ENCODE results near the gene ADAMTS20.

Gene ADAMTS20

GRCh38 chr12:43396671-43397070 lies 155.3 kb downstream of the ADAMTS20 start:
- Histone ChIP-seq H3K9me3 (ENCODE audit: insufficient read depth, low read length) (no peaks in the 10 kb centered on the region), H3K27ac (ENCODE audit: low read length) (no peak overlapping the region), H4K20me1 (ENCODE audit: insufficient read depth, low read length) (no peaks in the 10 kb centered on the region), H2AFZ (ENCODE audit: low read depth, low read length) (no peak overlapping the region), H3K79me2 (ENCODE audit: low read length) (no peaks in the 10 kb centered on the region), H3K9ac (ENCODE audit: low read length) (no peak overlapping the region), H3K36me3 (replicated peaks; ENCODE audit: low read depth, low read length) (no peaks in the 10 kb centered on the region), H3K4me1 (ENCODE audit: low read length) (peaks cover 1% of the 10 kb centered on the region), H3K4me2 (ENCODE audit: low read length) (no peak overlapping the region), H3K27me3 (ENCODE audit: low read depth, low read length) (no peaks in the 10 kb centered on the region), H3K4me3 (ENCODE audit: low read length) (no peak overlapping the region)
- no peak for TF ChIP-seq EZH2phosphoT487 (IDR thresholded peaks at IDR 0.05; ENCODE audit: low read depth)
- TF ChIP-seq, protein P1, sequence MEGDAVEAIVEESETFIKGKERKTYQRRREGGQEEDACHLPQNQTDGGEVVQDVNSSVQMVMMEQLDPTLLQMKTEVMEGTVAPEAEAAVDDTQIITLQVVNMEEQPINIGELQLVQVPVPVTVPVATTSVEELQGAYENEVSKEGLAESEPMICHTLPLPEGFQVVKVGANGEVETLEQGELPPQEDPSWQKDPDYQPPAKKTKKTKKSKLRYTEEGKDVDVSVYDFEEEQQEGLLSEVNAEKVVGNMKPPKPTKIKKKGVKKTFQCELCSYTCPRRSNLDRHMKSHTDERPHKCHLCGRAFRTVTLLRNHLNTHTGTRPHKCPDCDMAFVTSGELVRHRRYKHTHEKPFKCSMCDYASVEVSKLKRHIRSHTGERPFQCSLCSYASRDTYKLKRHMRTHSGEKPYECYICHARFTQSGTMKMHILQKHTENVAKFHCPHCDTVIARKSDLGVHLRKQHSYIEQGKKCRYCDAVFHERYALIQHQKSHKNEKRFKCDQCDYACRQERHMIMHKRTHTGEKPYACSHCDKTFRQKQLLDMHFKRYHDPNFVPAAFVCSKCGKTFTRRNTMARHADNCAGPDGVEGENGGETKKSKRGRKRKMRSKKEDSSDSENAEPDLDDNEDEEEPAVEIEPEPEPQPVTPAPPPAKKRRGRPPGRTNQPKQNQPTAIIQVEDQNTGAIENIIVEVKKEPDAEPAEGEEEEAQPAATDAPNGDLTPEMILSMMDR (IDR thresholded peaks at IDR 0.05; ENCODE audit: low read depth, low read length): no peak

DNA sequence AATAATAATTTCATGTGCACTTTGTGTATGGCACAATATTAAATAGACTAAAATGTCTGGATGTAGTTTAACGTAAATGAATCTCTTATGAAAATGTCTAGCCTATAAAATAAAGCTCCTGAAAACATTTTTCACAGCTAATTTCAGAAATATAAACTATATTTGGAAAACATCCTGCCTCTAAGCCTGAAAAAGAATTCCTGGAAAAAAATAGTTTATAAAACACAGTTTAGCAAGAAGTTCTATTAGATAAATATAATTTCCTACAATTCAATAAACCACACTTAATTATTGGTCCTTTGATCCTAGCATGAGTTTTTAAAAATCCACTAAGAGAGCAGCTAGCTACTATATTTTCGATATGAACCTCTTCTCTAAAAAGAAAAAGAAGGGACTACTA lies 159.9 kb downstream of the ADAMTS20 start:
- Histone ChIP-seq H3K4me3 (ENCODE audit: low read length) (no peak overlapping the region), H3K9me3 (ENCODE audit: insufficient read depth, low read length) (no peaks in the 10 kb centered on the region), H3K27me3 (ENCODE audit: low read depth, low read length) (no peaks in the 10 kb centered on the region), H3K4me1 (ENCODE audit: low read length) (no peaks in the 10 kb centered on the region), H3K9ac (ENCODE audit: low read length) (no peak overlapping the region), H3K79me2 (ENCODE audit: low read length) (no peaks in the 10 kb centered on the region), H3K36me3 (replicated peaks; ENCODE audit: low read depth, low read length) (no peaks in the 10 kb centered on the region), H3K4me2 (ENCODE audit: low read length) (no peak overlapping the region), H2AFZ (ENCODE audit: low read depth, low read length) (no peak overlapping the region), H4K20me1 (ENCODE audit: insufficient read depth, low read length) (no peaks in the 10 kb centered on the region), H3K27ac (ENCODE audit: low read length) (no peak overlapping the region)
- TF ChIP-seq, protein P1 (IDR thresholded peaks at IDR 0.05; ENCODE audit: low read depth, low read length): no peak
- TF ChIP-seq EZH2phosphoT487 (IDR thresholded peaks at IDR 0.05; ENCODE audit: low read depth): no peak

GRCh38 chr12:43381879-43382278 lies 170.1 kb downstream of the ADAMTS20 start:
- no peak overlapping the region for H3K27ac ChIP-seq (ENCODE audit: low read length)
- no peak overlapping the region for H3K4me3 ChIP-seq (ENCODE audit: low read length)
- H3K27me3 ChIP-seq (ENCODE audit: low read depth, low read length): no peaks in the 10 kb centered on the region
- H3K79me2 ChIP-seq (ENCODE audit: low read length): no peaks in the 10 kb centered on the region
- H3K4me2 ChIP-seq (ENCODE audit: low read length): no peak overlapping the region
- H3K9ac ChIP-seq (ENCODE audit: low read length): no peak overlapping the region
- no peaks in the 10 kb centered on the region for H3K36me3 ChIP-seq (replicated peaks; ENCODE audit: low read depth, low read length)
- no peaks in the 10 kb centered on the region for H3K4me1 ChIP-seq (ENCODE audit: low read length)
- H2AFZ ChIP-seq (ENCODE audit: low read depth, low read length): no peak overlapping the region
- no peaks in the 10 kb centered on the region for H4K20me1 ChIP-seq (ENCODE audit: insufficient read depth, low read length)
- H3K9me3 ChIP-seq (ENCODE audit: insufficient read depth, low read length): no peaks in the 10 kb centered on the region
- TF ChIP-seq, protein P1 (IDR thresholded peaks at IDR 0.05; ENCODE audit: low read depth, low read length): no peak
- TF ChIP-seq EZH2phosphoT487 (IDR thresholded peaks at IDR 0.05; ENCODE audit: low read depth): no peak

DNA sequence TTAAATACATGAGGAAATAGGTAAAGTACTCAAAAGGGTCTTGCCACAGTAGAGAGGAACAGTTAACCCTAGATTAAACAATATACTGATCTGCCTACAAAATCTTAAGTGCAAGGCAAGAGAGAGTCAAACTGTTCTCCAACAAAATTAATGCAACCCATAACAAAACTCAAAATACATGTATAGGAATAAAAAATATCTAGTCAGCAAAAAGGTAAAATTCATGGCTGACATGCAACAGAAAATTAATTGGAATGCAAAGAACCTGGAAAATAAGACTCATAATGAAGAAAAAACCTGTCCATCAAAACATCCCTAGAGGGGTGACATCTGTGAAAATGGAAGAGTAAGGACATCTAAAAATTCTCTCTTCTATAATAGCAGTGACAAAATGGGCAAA lies 173.6 kb downstream of the ADAMTS20 start:
- TF ChIP-seq, protein P1 (IDR thresholded peaks at IDR 0.05; ENCODE audit: low read depth, low read length): no peak
- no peak for TF ChIP-seq EZH2phosphoT487 (IDR thresholded peaks at IDR 0.05; ENCODE audit: low read depth)
- no peak overlapping the region for H3K9ac ChIP-seq (ENCODE audit: low read length)
- H3K9me3 ChIP-seq (ENCODE audit: insufficient read depth, low read length): no peaks in the 10 kb centered on the region
- H3K79me2 ChIP-seq (ENCODE audit: low read length): no peaks in the 10 kb centered on the region
- H3K36me3 ChIP-seq (replicated peaks; ENCODE audit: low read depth, low read length): no peaks in the 10 kb centered on the region
- no peak overlapping the region for H3K4me2 ChIP-seq (ENCODE audit: low read length)
- no peaks in the 10 kb centered on the region for H3K4me1 ChIP-seq (ENCODE audit: low read length)
- no peaks in the 10 kb centered on the region for H4K20me1 ChIP-seq (ENCODE audit: insufficient read depth, low read length)
- H2AFZ ChIP-seq (ENCODE audit: low read depth, low read length): no peak overlapping the region
- no peaks in the 10 kb centered on the region for H3K27me3 ChIP-seq (ENCODE audit: low read depth, low read length)
- no peak overlapping the region for H3K4me3 ChIP-seq (ENCODE audit: low read length)
- no peak overlapping the region for H3K27ac ChIP-seq (ENCODE audit: low read length)

All from OCI-LY3 (cell line).